Choroid plexus epithelial cell (primary cell): ENCODE data around the gene SNX8.

Source experiments
- DNase-seq: peaks from one replicate; pipeline ENCODE4 v3.0.0-alpha.2; 2010; ENCODE audit warnings: low read depth
- H3K4me3 ChIP-seq: 2 replicates; pipeline ENCODE4 v1.5.1; 2011; ENCODE audit warnings: low read depth, mild to moderate bottlenecking, control low read depth, low read length, moderate library complexity
- TF ChIP-seq, protein P1 (sequence below): conservative IDR thresholded peaks from 2 replicates; pipeline ENCODE4 v1.5.1; 2011; ENCODE audit warnings: low read depth, mild to moderate bottlenecking, control low read depth, inconsistent platforms, low read length, moderate library complexity

The SNX8 gene

DNA sequence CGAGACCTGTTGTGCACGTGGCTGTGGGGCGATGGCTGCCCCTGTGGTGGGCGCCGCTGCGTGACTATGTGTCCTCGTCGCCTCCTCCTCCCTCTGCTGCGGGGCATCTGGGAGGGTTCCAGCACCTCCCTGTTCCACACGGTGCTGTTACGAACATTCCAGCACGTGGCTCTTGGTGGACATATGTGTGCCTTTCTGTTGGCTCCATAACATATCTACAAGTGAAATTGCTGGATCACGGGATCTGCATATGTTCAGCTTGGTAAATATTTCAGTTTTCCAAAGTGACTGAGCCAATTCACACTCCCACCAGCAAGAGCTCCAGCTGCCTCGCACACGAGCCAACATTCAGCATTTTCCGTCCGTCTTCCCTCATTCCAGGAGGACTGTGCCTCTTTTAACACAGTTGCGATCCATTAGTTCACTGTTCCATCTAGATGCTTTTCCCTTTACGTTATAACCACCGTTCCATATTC, 25.1 kb downstream of the SNX8 start:
- H3K4me3 ChIP-seq: no peak overlapping the region
- TF ChIP-seq, protein P1, sequence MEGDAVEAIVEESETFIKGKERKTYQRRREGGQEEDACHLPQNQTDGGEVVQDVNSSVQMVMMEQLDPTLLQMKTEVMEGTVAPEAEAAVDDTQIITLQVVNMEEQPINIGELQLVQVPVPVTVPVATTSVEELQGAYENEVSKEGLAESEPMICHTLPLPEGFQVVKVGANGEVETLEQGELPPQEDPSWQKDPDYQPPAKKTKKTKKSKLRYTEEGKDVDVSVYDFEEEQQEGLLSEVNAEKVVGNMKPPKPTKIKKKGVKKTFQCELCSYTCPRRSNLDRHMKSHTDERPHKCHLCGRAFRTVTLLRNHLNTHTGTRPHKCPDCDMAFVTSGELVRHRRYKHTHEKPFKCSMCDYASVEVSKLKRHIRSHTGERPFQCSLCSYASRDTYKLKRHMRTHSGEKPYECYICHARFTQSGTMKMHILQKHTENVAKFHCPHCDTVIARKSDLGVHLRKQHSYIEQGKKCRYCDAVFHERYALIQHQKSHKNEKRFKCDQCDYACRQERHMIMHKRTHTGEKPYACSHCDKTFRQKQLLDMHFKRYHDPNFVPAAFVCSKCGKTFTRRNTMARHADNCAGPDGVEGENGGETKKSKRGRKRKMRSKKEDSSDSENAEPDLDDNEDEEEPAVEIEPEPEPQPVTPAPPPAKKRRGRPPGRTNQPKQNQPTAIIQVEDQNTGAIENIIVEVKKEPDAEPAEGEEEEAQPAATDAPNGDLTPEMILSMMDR: no peak
- no peak for DNase-seq

GRCh38 chr7:2288503-2288902, 25.7 kb downstream of the SNX8 start:
- no peak overlapping the region for H3K4me3 ChIP-seq
- no peak for DNase-seq
- TF ChIP-seq, protein P1: no peak

GRCh38 chr7:2287745-2288144, 26.5 kb downstream of the SNX8 start:
- DNase-seq: no peak
- TF ChIP-seq, protein P1: no peak

DNA sequence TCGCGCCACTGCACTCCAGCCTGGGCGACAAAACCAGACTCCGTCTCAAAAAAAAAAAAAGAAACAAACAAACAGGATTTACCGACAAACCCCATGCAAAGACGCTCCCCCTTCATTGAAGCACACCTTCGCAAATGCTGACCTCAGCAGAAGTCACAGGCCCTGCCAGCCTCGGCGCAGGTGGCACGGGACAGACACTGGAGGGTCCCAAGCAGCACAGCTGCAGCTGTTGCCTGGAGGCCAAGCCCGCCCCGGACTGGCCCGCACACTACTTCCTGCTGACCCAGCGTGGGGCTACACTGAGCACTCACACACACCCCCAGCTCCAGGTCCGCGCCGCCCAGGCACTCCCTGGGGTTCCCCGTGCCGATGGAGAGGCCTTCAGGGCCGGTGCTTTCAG, 31.2 kb downstream of the SNX8 start:
- TF ChIP-seq, protein P1: no peak
- no peak overlapping the region for H3K4me3 ChIP-seq
- no peak for DNase-seq

More at GRCh38 chr7:2287745-2288144, 26.5 kb downstream of the SNX8 start:
- no peak overlapping the region for H3K4me3 ChIP-seq

DNA sequence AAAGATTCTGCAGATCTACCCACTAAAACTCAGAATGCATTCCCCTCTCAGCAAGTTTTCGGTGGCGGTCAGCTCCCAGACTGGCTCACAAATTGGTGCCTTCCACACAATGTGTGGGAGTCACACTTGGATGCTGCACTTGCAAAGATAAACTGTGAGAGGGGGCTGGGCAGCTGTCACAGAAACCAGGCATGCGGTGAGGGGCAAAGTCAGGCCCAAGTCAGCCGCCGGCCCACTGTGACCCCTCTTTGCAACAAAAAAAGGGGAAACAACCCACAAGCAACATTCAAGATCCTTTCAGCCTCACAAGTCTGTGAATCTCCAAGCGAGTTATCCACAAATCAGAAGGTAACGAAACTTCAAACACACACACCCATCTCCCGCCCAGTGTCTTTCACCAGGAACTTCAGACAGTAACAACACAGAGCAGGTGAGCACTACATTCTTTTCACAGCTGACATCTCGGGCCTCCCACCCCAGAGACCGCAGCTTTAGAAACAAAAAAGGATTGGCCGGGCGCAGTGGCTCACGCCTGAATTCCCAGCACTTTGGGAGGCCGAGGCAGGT, 32.0 kb downstream of the SNX8 start:
- TF ChIP-seq, protein P1: no peak
- no peak for DNase-seq
- H3K4me3 ChIP-seq: no peak overlapping the region

DNA sequence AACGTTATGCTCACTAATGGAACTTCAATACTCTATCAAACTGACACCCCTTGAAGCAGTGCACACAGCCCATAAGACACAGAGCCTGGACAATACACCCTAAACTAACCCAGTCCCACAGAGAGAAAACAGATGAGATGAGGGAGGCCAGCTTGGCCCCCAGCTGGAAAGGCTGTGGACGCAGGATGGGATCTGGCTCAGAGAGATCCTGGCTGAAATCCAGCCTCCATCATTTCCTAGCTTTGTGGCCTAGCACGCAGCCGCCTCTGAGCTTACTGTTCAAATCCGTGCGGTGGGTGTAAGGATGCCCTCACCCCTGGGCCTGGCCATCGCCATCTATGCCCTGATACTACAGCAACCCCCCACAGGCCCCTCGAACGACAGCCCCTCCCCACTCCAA, 32.7 kb downstream of the SNX8 start:
- no peak overlapping the region for H3K4me3 ChIP-seq
- DNase-seq: peak; percentile 57
- TF ChIP-seq, protein P1: no peak

GRCh38 chr7:2280424-2280823, 33.8 kb downstream of the SNX8 start:
- no peak for DNase-seq
- TF ChIP-seq, protein P1: no peak
- no peak overlapping the region for H3K4me3 ChIP-seq
